RKO (cell line): ENCODE measurements around the gene LTBP2.
A peak's percentile ranks its signal among the peaks of the same experiment; 100 is the strongest.

ENCODE experiments used
- DNase-seq: peaks from one replicate; pipeline ENCODE4 v3.0.0-alpha.2; 2016; ENCODE audit warnings: low spot score

Gene LTBP2

DNA sequence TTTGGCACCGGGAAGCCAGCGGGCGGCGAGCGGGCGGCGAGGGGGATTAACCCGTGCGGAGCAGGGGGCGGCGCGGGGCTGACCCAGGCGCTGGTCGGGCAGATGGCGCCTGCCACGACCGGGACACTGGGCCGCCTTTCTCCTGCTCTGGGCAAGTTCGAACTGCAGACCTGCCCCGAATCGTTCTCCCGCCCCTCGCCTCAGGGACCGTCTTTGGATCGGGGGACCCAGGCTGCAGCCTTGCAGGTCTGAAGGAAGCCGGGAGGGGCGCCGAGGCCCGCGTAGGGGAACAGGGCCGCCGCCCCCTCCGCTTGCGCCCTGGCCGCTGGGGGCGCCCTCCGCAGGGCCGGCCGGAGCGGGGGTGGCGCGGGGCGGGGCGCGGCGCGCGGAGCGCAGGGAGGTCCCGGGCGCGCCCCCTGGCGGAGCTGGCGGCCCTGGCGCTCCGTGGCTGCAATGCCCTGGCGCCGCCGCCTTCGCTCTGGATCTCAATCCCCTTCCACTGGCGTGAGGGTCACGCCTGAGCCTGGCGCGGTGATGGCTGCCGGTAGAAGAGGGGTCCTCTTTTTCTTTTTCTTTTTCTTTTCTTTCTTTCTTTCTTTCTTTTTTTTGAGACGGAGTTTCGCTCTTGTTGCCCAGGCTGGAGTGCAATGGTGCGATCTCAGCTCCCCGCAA, 449 bp upstream of the LTBP2 start:
- DNase-seq = no peak

DNA sequence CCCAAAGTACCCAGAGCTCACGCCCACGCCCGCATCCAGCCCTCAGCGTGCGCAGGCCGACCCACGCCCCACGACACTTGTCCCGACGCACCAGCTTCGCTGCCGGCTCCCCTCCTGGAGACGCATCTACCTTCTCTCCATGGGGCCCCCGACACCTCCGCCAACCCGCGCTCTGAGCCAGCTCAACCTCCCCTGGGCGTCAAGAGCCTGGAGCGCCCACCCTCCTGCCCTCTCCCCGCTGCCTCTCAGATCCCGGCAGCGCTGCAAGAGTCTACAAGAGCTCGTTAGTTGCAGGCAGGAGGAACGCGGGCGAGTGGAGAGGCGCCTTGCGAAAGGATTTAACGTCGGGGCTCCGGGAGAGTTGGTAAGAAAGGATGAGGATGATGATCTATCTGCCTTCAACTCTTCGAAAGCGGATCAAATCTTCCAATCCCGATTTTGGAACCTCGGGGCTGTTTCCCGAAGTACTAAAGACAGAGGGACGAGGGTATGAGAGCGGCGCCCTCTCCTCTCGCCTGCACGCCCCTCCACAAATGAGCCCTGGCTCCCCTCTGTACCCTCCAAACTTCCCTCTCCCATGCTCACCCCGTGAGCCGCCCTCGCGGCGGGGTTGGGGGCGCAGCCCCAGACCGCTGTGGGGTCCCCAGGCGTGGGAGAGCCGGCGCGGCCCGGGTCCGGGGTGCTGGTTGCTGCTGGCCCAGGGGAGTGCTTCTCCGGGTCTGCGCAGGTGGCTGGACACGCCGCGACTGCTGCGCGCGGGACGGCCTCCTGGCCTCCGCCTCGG, 979 bp downstream of the LTBP2 start:
- no peak for DNase-seq

DNA sequence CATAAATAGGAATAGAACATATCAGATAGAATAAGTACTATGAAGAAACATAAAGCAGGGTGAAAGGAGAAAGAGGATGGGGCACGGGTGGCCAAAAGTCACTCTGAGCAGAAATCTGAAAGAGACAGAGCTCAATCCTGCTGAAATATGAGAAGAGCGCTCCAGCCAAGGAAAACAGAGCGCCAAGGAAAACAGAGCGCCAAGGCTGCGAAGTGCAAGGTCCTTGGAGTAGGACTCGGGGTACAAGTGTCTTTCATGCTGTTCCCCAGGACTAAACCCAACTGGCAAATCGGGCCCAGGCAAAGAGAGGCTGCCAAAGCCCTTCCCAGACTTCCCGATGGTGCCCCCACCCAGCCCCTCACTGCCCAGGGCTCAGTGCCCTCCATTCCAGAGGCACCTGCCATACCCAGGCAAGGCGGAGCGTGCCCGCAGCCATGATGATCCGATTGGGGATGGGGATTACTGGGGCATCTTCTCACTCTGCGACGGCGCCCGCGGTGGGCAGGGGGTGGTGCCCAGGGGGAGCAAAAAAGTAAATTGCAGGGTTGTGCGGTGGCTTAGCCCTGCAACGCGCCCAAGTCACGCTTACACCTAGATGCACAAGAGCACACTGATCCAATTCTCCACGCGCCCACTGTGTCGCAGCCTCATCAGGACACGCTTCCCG, 1.7 kb downstream of the LTBP2 start:
- DNase-seq = no peak

DNA sequence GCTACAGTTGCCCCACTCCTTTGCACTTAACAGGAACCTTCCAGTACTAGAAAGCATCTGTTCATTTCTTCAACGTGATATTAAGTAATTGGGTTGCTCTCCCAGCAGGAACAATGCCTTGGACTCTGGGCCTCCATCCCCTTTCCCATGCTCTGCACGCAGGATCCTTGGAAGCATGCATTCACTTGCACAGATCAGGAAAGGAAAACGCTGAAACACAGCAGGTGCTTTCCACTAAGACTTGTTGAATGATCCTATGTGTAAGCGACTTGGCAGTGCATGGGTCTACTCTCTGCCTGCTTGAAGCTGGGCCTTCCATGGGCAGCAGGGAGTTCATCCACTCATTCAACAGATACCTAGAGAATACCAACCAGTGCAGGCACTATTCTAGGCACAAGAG, 2.3 kb downstream of the LTBP2 start:
- peak; percentile 71 for DNase-seq

DNA sequence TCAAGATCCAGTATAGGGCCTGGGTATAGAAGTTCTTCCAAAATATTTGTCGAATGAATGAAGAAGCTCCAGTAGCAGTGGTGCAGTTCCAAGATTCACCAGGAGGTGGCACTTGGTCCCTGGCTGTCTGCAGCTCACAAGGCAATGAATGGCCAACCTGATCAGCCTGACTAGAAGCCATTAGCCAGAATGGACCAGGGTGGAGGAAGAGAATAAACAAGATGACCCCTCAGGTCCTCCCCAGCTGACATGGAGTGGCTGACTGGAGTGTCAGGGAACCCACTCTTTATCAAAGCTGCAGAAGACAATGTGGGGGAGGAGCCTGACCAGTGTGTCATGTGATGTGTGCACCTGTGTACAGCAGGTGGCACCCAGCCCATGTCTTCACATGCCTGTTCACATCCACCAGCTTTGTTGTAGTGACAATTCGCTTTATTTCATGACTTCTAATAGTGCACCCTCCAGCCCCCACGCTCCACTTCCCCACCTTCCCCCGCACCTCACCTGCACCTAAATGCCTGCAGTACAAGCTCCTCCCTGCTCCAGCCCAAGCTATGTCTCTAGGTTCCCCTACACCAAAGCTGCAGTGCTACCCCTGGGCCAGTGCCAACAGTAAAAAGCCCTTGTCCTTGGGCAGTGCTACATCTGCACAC, 3.0 kb downstream of the LTBP2 start:
- DNase-seq = peak; percentile 89

DNA sequence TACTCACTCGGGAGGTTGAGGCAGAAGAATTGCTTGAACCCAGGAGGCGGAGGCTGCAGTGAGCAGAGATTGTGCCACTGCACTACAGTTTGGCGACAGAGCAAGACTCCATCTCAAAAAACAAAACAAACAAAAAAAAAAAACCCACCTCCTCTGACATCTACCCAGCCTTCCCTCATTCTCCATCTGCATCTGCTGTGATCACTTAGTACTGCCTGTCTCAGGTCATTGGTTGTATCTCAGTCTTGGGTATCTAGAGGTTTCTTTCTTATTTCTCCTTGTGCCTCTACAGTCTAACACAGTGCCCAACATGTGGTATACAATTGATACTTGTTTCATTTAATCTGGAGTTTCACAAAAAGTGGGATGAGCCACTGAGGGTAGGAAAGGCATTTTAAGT, 5.3 kb downstream of the LTBP2 start:
- DNase-seq = no peak

DNA sequence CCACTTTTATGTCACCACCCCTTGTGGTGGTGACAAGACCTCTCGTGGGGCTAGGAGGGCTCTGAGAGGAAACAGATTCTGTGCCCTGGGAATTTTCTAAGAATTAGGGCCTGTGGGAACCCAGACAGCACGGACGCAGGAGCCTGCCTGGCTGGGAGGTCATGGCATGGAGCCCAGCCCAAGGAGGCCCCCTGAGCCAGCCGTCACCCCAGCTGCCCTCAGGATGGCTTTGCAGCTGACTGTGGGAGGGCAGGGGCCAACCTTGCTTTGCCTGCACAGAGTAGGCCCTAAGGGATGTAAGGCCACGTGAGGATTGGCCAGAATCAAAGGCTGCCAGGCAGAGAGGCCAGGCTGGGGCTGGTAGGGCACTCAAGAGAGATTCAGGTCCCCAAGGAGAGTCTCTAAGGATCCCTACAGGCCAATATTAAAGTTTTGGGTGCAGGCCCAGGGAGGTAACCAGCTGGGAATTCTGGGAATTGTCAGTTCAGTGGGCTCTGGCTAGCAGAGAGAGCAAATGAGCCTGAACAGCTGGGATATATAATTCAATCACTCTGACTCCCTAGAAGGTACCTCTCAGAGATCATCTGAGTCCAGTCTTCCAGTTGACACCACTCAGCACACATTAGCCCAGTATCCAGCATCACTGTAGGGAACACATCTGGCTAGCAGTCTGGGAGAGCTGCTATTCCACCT, 6.4 kb downstream of the LTBP2 start:
- DNase-seq = no peak

DNA sequence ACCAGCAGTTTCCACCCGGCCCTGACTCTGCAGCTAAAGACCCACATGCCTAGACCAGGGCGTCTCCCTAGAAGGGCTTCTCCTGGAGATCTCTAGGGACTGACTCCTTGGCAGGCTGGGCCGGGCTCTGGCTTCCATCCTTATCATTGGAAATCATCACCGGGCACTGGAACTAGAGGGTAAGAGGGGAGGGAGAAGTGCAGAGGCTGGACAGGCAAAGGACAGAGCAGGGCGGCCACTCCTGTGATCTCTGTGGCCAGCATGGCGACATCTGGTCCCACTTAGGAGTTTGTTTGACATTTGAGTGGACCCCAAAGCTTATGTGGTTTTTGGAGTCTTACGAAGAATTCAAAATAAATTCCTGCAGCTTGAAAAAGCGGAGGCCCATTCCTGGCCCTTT, 7.1 kb downstream of the LTBP2 start:
- no peak for DNase-seq

DNA sequence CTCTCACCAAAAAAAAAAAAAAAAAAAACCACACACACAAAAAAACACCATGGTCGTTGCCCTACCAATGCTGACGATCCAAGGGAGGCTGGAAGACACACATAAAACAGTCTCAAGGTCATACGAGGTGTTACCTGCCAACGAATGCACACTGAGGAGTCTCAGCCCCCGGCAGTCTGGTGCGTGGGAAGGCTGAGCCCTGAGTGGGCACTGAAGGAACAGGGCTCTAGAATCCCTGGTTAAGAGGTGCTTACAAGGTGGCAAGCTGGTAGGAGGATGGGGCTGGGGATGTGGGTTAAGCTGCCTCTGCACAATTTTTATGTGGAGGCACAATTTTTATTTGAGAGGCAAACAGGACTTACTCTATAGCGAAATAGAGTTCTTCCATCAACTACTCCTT, 7.9 kb downstream of the LTBP2 start:
- DNase-seq = no peak

DNA sequence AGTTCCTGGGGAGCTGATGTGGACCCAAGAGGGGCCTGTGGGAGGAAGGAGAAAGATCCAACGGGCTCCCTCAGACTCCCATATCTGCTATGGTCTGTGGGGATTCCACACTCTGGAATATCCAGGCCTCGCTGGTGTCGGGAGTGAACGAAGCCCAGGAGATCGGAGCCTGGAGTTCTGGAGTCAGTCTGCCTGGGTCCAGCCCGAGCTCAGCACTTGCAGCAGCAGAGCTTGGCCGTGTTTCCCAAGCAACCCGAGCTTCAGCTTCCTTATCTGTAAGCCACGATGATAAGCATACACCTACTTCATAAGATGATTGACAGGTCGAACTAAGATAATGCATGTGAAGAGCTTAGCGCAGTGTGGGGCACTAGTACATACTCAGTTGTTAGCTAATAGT, 10.1 kb downstream of the LTBP2 start:
- DNase-seq = no peak

DNA sequence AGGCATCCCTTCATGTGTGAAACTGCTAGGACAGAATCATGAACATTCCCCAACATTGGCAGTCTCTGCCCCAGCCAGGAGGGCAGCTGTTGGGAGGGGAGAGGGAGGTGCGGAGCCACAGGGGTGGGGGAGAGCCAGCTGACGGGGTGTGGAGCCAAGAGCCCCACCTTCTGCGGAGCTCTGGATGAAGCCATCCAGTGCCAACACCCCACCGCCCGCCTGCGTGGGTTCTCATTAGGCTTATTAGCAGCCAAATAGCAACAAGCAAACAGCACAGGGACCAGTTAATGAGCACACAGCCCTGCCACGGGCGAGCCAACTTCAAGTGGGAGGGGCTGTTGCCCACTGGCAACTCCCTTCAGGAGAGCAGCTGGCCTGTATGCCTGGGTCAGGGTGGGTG, 12.1 kb downstream of the LTBP2 start:
- no peak for DNase-seq

DNA sequence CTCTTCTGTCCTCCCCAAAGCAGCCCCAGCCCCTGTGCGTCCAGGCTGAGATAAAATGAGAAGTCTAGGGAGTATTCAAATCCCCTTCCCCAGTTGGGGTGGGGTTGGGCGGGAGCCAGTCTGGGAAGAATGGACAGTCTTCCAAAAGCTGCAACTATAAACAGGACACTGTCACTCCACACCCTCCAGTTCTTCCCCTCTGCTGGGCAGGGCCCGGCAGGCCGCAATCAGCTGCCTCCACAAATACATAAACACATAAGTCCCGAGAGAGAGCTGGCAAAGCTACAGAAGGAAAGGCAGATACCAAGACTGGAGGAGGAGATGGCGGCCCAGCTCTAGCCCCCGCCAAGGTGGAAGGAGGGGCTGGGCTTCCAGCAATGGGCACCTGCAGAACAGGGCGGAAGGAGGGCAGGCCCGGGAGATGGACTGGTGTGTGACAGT, 12.7 kb downstream of the LTBP2 start:
- DNase-seq = no peak

DNA sequence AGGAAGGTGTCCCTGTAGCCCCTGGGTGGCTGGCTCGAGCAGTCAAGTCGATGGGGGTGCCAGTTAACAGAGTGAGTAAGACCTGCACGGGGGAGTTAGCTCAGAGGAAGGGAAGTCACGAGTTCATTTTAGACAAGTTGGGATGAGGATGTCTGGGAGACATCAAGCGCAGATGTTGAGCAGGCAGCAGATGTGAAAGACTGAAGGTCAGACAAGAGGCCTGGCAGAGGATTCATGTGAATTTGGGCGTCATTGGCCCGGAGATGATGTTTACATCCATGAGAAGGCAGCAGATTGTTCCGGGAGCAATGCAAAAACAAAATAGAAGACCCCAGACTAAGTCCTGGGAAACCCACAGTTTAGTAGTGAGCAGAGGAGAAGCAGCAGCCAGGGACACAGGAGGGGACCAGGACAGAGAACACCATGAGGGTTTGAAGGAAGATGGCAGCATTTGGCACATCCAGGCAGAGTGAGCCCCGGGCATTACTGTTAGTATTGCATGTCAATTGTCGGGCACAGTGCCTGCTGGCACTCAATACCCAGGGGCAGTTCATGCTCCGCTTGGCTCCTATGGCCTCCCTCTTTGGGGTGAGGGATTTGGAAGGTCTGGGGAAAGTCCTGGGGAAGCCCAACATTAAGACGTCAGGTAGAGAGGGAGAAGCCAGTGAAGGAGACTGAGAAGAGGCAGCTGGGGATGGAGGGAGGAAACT, 15.1 kb downstream of the LTBP2 start:
- DNase-seq = no peak

DNA sequence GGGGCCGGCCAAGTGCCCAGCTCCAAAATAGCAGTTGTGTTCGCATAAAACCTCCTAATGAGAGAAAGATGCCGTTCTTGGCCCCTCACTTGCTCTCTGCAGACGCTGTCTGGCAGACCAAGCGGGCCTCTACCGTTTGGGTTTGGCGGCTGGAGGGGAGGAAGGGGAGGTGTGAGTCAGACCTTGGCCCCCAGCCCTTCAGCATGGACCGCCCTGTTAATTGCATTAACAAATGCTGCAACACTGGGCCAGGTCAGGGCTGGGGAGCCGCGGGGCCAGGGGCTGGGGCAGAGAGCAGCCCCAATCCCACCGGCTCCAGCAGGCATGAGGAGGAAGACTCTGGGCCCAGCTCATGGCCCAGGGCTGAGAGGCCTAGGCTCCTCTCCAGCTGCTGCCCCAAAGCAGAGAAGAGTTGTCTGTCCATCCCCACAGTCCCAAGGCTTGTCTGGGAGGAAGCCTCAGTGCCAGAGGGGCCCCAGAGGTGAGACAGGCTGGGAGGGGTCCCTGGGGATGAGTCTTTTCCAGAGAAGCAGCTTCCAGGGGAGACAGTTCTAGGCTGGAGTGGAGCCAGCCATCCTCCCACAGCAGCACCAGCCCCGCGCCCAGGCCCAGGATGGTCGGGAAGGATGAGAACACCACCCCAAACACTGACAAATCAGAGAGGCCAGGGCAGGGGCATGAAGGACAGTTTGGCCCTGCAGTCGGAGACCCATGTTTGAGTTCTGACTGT, 16.9 kb downstream of the LTBP2 start:
- DNase-seq = no peak

DNA sequence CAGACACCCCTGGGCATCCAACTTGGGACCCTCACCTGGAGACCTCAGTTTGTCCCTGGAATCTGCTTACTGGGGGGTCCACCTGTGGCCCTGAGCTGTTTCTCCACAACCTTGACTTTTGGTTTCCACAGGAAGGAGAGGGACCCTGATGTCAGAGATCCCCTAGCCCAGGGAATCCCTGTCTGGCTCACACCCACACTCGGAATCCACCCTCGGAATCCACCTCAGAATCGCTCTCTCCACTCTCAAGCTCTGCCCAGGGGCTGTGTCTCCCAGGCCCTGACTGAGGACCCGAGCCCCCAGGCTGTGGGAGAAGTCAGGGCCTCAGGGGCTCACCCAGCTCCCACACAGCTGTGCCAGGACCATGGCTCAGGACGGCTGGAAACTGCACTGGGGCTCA, 17.4 kb downstream of the LTBP2 start:
- no peak for DNase-seq

DNA sequence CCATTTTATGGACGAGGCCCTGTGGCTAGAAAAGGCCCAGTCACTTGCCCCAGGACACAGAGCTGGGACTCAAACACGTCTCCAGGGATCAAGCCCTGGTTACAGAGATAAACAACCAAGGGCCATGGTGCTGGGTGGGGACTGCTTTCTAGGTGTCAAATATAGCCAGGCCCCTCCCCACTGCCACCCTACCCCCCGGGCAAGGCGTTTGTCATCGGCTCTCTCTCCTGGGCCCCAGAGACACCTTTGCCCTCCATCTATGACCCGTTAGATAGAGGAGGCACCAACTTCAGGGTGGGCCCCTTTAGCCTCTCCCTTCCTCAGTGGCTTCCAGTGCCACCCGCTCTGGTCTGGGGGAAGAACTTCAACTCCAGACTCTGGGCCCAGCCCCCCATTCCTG, 18.0 kb downstream of the LTBP2 start:
- DNase-seq = no peak

DNA sequence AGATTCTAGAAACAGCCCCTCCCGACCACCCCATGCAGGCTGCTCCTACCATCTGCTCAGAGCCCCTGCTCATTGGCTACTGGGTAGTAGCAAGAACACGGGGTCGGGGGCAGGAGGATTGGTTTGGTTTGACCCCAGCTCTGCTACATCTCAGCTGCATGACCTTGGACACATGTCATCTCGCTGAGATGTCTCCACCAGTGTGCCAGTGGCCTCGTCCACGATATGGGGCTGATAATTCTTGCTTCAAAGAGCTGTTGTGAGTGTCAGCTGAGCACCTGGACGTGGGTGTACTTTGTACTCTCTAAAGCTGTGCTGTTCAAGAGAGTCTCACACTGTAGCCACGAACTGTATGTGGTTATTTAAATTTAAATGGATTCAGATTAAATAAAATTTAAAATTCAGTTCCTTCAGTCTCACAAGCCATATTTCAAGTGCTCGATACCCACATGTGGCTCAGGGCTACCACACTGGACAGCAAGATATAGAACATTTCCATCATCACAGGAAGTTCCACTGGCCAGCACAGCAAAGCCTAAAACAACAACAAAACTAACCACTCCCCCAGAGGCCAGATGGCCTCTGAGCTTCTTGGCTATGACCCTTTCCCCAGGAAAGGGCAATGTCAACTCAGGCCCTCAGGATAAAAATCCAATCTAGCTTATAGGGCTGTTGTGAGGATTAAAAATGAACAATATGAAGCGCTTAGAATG, 18.6 kb downstream of the LTBP2 start:
- DNase-seq = no peak

DNA sequence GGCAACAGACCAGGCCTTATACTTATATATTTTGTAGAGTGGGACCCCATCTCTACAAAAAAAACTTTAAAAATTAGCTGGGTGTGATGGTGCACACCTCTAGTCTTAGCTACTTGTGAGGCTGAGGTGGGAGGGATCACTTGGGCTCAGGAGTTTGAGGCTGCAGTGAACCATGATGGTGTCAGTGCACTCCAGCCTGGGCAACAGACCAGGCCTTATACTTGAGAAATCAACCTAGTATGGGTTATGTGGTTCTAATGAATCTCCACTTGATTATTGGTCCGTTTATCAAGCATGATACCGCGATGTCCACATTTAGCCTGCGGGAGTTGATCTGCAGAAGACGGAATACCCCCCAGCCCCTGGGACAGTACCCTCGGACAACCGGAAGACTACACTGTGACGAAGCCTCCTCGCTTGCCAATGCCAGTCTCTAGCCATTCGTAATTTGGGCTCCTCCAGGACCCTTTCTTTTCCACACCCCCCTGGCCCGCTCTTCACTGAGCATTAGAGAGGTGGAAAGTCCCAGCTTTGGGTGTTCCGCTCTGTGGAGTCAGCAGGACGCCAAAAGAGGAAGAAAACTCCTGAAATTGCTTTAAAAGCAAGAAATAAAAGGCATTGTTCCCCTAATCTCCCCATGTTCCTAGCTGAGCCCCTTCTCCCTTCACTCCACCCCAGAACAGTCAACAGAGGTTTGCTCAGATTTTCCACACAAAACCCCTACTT, 19.4 kb downstream of the LTBP2 start:
- DNase-seq = no peak

DNA sequence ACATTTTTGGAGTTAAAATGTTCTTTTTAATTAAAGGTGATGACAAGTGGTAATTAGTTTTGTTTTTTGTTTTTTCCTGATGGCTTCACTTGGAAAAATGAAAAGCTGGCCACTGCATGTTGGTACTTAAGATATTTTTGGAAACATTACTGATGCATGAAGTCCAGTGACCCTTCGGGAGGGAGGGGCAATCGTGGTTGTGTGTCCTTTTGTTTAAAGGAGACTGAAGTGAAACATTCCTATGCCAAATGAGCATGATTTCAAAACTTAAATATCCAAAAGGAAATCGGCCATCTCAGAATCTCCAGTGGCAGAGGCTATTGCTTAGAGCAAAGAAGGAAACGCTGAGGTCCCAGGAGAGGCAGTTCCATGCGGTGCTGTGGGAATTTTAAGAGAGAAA, 20.1 kb downstream of the LTBP2 start:
- no peak for DNase-seq
